IMR-90 (cell line): ENCODE data around the gene SMAD7. TPM values are rescaled to one million over a fixed set of nuclear protein-coding genes. Genes with fewer than 3 reads are reported as not detected.

Source experiments
- ATAC-seq: fragments of 200-7000 bp; cut with Tn5 transposase; 2 replicates; pipeline ENCODE4 v1.9.1; 2020; ENCODE audit warnings: low read depth, mild to moderate bottlenecking, moderate library complexity
- BruUV-seq: library from RNA; stranded (reverse); fragments of 400-500 nt; replicated peaks from 2 replicates; lab custom pipeline; 2021; lab: Mats Ljungman, UMichigan
- CTCF ChIA-PET: fragments of 300-600 bp; formaldehyde crosslinking; extraction: SDS; loops from one replicate; lab custom pipeline; 2021; ENCODE audit warnings: antibody characterized with exemption; lab: Yijun Ruan, JAX
- POLR2A ChIA-PET: fragments of 300-600 bp; sonication (Branson Sonifier 250); formaldehyde crosslinking; loops from one replicate; lab custom pipeline; 2022; ENCODE audit warnings: antibody characterized with exemption; ENCODE audit not compliant: unreplicated experiment; lab: Charles Lee
- DNase-seq: peaks from one replicate; pipeline ENCODE4 v3.0.0; 2013
- H2AFZ ChIP-seq: replicated peaks from 2 replicates; pipeline ENCODE3; 2013; ENCODE audit warnings: low read length, mild to moderate bottlenecking; ENCODE audit not compliant: poor library complexity
- H2AK5ac ChIP-seq: 2 replicates; pipeline ENCODE4 v1.6.1; 2013; ENCODE audit warnings: low read depth, low read length, inconsistent platforms
- H2AK9ac ChIP-seq: replicated peaks from 2 replicates; pipeline ENCODE3; 2013; ENCODE audit warnings: mild to moderate bottlenecking, low read depth, low read length, moderate library complexity; ENCODE audit not compliant: poor library complexity
- H2BK120ac ChIP-seq: 2 replicates; pipeline ENCODE4 v1.6.1; 2013; ENCODE audit warnings: low read depth, low read length, inconsistent platforms
- H2BK15ac ChIP-seq: 3 replicates; pipeline ENCODE4 v1.6.1; 2013; ENCODE audit warnings: low read depth, low read length, inconsistent platforms
- H2BK20ac ChIP-seq: 2 replicates; pipeline ENCODE4 v1.6.1; 2013; ENCODE audit warnings: low read depth, mild to moderate bottlenecking, inconsistent platforms, low read length, moderate library complexity
- H2BK5ac ChIP-seq: 2 replicates; pipeline ENCODE4 v1.6.1; 2013; ENCODE audit warnings: mild to moderate bottlenecking, low read depth, low read length, inconsistent platforms; ENCODE audit not compliant: poor library complexity, severe bottlenecking
- H3K14ac ChIP-seq: replicated peaks from 2 replicates; pipeline ENCODE4 v1.6.1; 2013; ENCODE audit warnings: low read depth, low read length, inconsistent platforms
- H3K18ac ChIP-seq: 2 replicates; pipeline ENCODE4 v1.6.1; 2013; ENCODE audit warnings: low read depth, low read length, control low read depth
- H3K23ac ChIP-seq: 2 replicates; pipeline ENCODE4 v1.6.1; 2013; ENCODE audit warnings: low read depth, low read length, inconsistent platforms
- H3K27ac ChIP-seq: 2 replicates; pipeline ENCODE4 v1.5.1; 2013; ENCODE audit warnings: mild to moderate bottlenecking, control low read depth, low read length; ENCODE audit not compliant: insufficient read depth
- H3K27me3 ChIP-seq: 2 replicates; pipeline ENCODE4 v1.6.1; 2013; ENCODE audit warnings: low read length; ENCODE audit not compliant: control insufficient read depth, insufficient read depth
- H3K36me3 ChIP-seq: 2 replicates; pipeline ENCODE4 v1.6.1; 2013; ENCODE audit warnings: low read length, mixed read lengths; ENCODE audit not compliant: control insufficient read depth, insufficient read depth
- H3K4ac ChIP-seq: 2 replicates; pipeline ENCODE4 v1.6.1; 2013; ENCODE audit warnings: low read depth, low read length, inconsistent platforms
- H3K4me1 ChIP-seq: 2 replicates; pipeline ENCODE4 v1.6.1; 2013; ENCODE audit warnings: low read length, mixed read lengths; ENCODE audit not compliant: control insufficient read depth, insufficient read depth
- H3K4me2 ChIP-seq: 2 replicates; pipeline ENCODE4 v1.6.1; 2013; ENCODE audit warnings: low read depth, mild to moderate bottlenecking, control low read depth, low read length, moderate library complexity
- H3K4me3 ChIP-seq: 2 replicates; pipeline ENCODE4 v1.5.1; 2013; ENCODE audit warnings: low read depth, mild to moderate bottlenecking, control low read depth, low read length, moderate library complexity; ENCODE audit not compliant: insufficient read depth
- H3K56ac ChIP-seq: 2 replicates; pipeline ENCODE4 v1.6.1; 2013; ENCODE audit warnings: low read length, inconsistent platforms; ENCODE audit not compliant: insufficient read depth; ENCODE audit errors: extremely low read depth
- H3K79me1 ChIP-seq, 2 experiments: 2 replicates each; pipeline ENCODE4 v1.6.1; 2013; ENCODE audit warnings: low read length in 2 of 2, inconsistent platforms in 1 of 2, low read depth in 1 of 2
- H3K9ac ChIP-seq: 2 replicates; pipeline ENCODE4 v1.6.1; 2013; ENCODE audit warnings: low read depth, low read length, control low read depth
- H3K9me1 ChIP-seq: 2 replicates; pipeline ENCODE4 v1.6.1; 2013; ENCODE audit warnings: low read length, inconsistent platforms; ENCODE audit not compliant: insufficient read depth
- H3K9me3 ChIP-seq: 2 replicates; pipeline ENCODE4 v1.6.1; 2013; ENCODE audit warnings: low read length; ENCODE audit not compliant: control insufficient read depth, insufficient read depth
- H4K20me1 ChIP-seq: 2 replicates; pipeline ENCODE4 v1.6.1; 2013; ENCODE audit warnings: low read length, inconsistent platforms; ENCODE audit not compliant: insufficient read depth
- H4K5ac ChIP-seq: 2 replicates; pipeline ENCODE4 v1.6.1; 2013; ENCODE audit warnings: mild to moderate bottlenecking, low read depth, low read length, control low read depth
- H4K8ac ChIP-seq, 2 experiments: 2 replicates each; pipeline ENCODE4 v1.6.1; 2013; ENCODE audit warnings: low read depth in 2 of 2, low read length in 2 of 2, control low read depth in 1 of 2, inconsistent platforms in 1 of 2
- H4K91ac ChIP-seq: 2 replicates; pipeline ENCODE4 v1.6.1; 2013; ENCODE audit warnings: low read depth, low read length, inconsistent platforms; ENCODE audit not compliant: insufficient read depth
- BHLHE40 ChIP-seq: fragments of 150-350 bp; IDR thresholded peaks from 2 replicates; pipeline ENCODE4 v1.6.1; 2016; ENCODE audit warnings: mild to moderate bottlenecking, low read depth, low read length
- CEBPB ChIP-seq: IDR thresholded peaks from 2 replicates; pipeline ENCODE4 v1.6.1; 2012; ENCODE audit warnings: low read depth, low read length, improper control_type of control experiment
- CHD1 ChIP-seq: IDR thresholded peaks from 2 replicates; pipeline ENCODE4 v1.6.1; 2012; ENCODE audit warnings: low read depth, low read length, improper control_type of control experiment
- FOS ChIP-seq: fragments of 150-350 bp; IDR thresholded peaks from 2 replicates; pipeline ENCODE4 v1.6.1; 2016; ENCODE audit warnings: low read depth, low read length
- MXI1 ChIP-seq: IDR thresholded peaks from 2 replicates; pipeline ENCODE4 v1.6.1; 2012; ENCODE audit warnings: low read depth, mild to moderate bottlenecking, low read length, moderate library complexity, borderline replicate concordance
- NFE2L2 ChIP-seq: fragments of 150-350 bp; IDR thresholded peaks from 2 replicates; pipeline ENCODE4 v1.6.1; 2016; ENCODE audit warnings: low read depth, mild to moderate bottlenecking, low read length
- POLR2A ChIP-seq: IDR thresholded peaks from 2 replicates; pipeline ENCODE4 v1.6.1; 2012; ENCODE audit warnings: mild to moderate bottlenecking, low read depth, low read length
- RAD21 ChIP-seq: IDR thresholded peaks from 2 replicates; pipeline ENCODE4 v1.6.1; 2012; ENCODE audit warnings: low read length, improper control_type of control experiment
- RCOR1 ChIP-seq: IDR thresholded peaks from 2 replicates; pipeline ENCODE4 v1.6.1; 2012; ENCODE audit warnings: mild to moderate bottlenecking, low read length, improper control_type of control experiment; ENCODE audit not compliant: insufficient replicate concordance
- SMC3 ChIP-seq: fragments of 150-350 bp; IDR thresholded peaks from 2 replicates; pipeline ENCODE4 v1.6.1; 2016; ENCODE audit warnings: low read depth, mild to moderate bottlenecking, antibody characterized with exemption, low read length, moderate library complexity
- WGBS, 2 experiments: methylation state at CpG; one replicate each; pipeline versions ENCODE4 v1.1.5 to v1.1.7; 2013; ENCODE audit warnings: missing lambda C conversion rate in 2 of 2; ENCODE audit not compliant: insufficient read length in 1 of 2; ENCODE audit errors: extremely low coverage in 2 of 2; 5-methylcytosine and 5-hydroxymethylcytosine counted together
- dilution Hi-C: fragments of 300-500 bp; cut with HindIII; formaldehyde crosslinking; loops from one replicate; pipeline ENCODE4 v1.14.3; 2018; ENCODE audit warnings: low sequenced_read_pairs; ENCODE audit not compliant: unreplicated experiment
- in situ Hi-C: fragments of 300-500 bp; cut with MboI; formaldehyde crosslinking; loops from 3 replicates; pipeline ENCODE4 v1.14.3; 2019; ENCODE audit warnings: low sequenced_read_pairs, inconsistent platforms, mixed read lengths
- intact Hi-C: fragments of 100-400 bp; cut with micrococcal nuclease; formaldehyde crosslinking; loops from 2 replicates; pipeline ENCODE4 v1.10.0; 2022
- polyA plus RNA-seq, 3 experiments: library from polyadenylated mRNA; depleted of rRNA; stranded (reverse); fragments of >200 nt; gene quantifications; 2 replicates each; pipeline ENCODE4 v1.2.3, GENCODE V29; 2012; ENCODE audit warnings: low replicate concordance in 1 of 3
- total RNA-seq: library from RNA; depleted of rRNA; stranded (reverse); fragments of >200 nt; gene quantifications from 2 replicates; pipeline ENCODE4 v1.2.3, GENCODE V29; 2012
- TF ChIP-seq, protein P1 (sequence below): fragments of 150-350 bp; IDR thresholded peaks from 2 replicates; pipeline ENCODE4 v1.6.1; 2016; ENCODE audit warnings: low read depth, mild to moderate bottlenecking, low read length, moderate library complexity, borderline replicate concordance
- TF ChIP-seq, protein P2 (sequence below): fragments of 150-350 bp; IDR thresholded peaks from 2 replicates; pipeline ENCODE4 v1.6.1; 2017; ENCODE audit warnings: mild to moderate bottlenecking, antibody characterized with exemption, low read length, low read depth

The SMAD7 gene
- total and polyA plus RNA-seq, 2 of the 4 experiments (the other 2 are of a cell fraction), result 15.8 to 17.6 TPM

- no peak overlapping the region for H3K4me2 ChIP-seq
- no CpG with 5 or more reads among the region's 4 CpGs for WGBS, 2 experiments
- no peaks in the 10 kb centered on the region for H4K20me1 ChIP-seq
- ATAC-seq (no peak), DNase-seq (no peak)
- H3K4me3 ChIP-seq, result no peak overlapping the region
- H4K8ac ChIP-seq, result no peak overlapping the region
- ChIA-PET CTCF (no interaction called here), POLR2A (no interaction called here)
- H3K9me1 ChIP-seq, result no peaks in the 10 kb centered on the region; the same call in 1 of the 2 replicates
- in situ Hi-C loops, result no loop called here
- no peak overlapping the region for H3K4ac ChIP-seq
- no peak overlapping the region for H4K5ac ChIP-seq
- H3K27me3 ChIP-seq, result no peaks in the 10 kb centered on the region
- H2AK5ac ChIP-seq, result no peak overlapping the region
- no peak overlapping the region for H2BK20ac ChIP-seq
- H3K9me3 ChIP-seq, result no peaks in the 10 kb centered on the region
- no peak overlapping the region for H2BK15ac ChIP-seq
- H3K36me3 ChIP-seq, result no peaks in the 10 kb centered on the region
- no peak overlapping the region for H3K18ac ChIP-seq
- H3K4me1 ChIP-seq, result peaks cover 8% of the 10 kb centered on the region
- dilution Hi-C loops, result no loop called here
- H2BK5ac ChIP-seq, result no peak overlapping the region
- no peak overlapping the region; the same call in 1 of the 2 replicates for H3K14ac ChIP-seq
- H3K56ac ChIP-seq, result no peak overlapping the region
- H3K79me1 ChIP-seq, result no peaks in the 10 kb centered on the region
- H2BK120ac ChIP-seq, result no peak overlapping the region
- TF ChIP-seq POLR2A (no peak), BHLHE40 (no peak), FOS (no peak), CHD1 (no peak), RCOR1 (no peak), SMC3 (no peak), RAD21 (no peak), CEBPB (no peak), MXI1 (no peak), NFE2L2 (no peak)
- TF ChIP-seq, protein P1, sequence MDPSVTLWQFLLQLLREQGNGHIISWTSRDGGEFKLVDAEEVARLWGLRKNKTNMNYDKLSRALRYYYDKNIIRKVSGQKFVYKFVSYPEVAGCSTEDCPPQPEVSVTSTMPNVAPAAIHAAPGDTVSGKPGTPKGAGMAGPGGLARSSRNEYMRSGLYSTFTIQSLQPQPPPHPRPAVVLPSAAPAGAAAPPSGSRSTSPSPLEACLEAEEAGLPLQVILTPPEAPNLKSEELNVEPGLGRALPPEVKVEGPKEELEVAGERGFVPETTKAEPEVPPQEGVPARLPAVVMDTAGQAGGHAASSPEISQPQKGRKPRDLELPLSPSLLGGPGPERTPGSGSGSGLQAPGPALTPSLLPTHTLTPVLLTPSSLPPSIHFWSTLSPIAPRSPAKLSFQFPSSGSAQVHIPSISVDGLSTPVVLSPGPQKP, result no peak
- TF ChIP-seq, protein P2, sequence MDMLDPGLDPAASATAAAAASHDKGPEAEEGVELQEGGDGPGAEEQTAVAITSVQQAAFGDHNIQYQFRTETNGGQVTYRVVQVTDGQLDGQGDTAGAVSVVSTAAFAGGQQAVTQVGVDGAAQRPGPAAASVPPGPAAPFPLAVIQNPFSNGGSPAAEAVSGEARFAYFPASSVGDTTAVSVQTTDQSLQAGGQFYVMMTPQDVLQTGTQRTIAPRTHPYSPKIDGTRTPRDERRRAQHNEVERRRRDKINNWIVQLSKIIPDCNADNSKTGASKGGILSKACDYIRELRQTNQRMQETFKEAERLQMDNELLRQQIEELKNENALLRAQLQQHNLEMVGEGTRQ, result no peak
- H4K91ac ChIP-seq, result no peak overlapping the region
- no peak overlapping the region for H3K9ac ChIP-seq
- H2AK9ac ChIP-seq, result no peak overlapping the region
- no TSS peak for BruUV-seq
- no peak overlapping the region for H2AFZ ChIP-seq
- intact Hi-C loops, result no loop called here
- no peak overlapping the region for H3K23ac ChIP-seq
- H3K27ac ChIP-seq, result no peak overlapping the region
Measured at GRCh38 chr18:48891721-48892120, 59.0 kb downstream of the SMAD7 start.
